Measurements from ENCODE around the gene THSD7B. TPM values are rescaled to one million over a fixed set of nuclear protein-coding genes. Genes with fewer than 3 reads are reported as not detected.

THSD7B gene
- total RNA-seq, 1 donor from 2014 or later: 1.2 TPM

DNA sequence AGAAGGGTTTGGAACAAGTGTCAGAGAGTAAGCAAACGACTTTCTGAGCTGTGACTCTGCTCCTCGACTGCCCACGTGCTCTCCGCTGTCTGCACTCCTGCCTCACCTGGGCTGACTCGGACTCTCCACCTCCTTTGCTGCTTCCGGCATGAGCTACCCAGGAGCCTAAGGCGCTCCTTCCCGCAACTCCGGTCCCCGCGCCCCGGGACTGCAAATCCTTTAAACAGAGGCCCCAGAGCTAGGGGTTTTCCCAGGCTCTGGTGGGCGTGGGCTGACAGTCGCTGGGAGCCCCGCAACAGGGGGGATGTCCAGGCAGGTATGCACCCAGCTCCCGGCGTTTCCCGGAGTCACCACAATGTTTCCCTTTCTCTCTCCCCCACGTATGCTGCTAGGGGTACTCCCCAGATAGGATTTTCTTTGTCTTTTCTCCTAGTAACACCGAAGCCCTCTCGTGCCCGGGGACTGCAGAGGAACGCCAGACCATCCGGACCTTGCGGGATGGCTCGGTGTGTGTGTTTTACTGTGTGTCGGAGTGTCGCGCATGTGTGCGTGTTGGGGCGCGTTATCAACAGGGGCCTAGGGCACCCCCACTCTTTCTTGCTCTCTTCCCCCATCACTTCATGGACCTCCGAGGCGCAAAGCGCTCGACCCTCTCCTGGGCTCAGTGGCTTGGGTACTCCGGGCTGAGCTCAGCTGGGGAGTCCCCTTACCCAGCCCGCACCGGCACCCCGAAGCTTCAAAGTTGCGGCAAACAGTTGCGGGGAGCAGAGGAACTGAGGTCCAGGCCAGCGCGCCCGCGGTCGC is 691 bp upstream of the THSD7B start:
- H3K4me2 ChIP-seq: peak overlapping the region; percentile 100
- peaks cover 21% of the 10 kb centered on the region for H3K4me1 ChIP-seq
- no peak overlapping the region for H3K9ac ChIP-seq
- TF ChIP-seq EZH2 (IDR thresholded peaks at IDR 0.05) (peak; percentile 89), EZH2phosphoT487 (IDR thresholded peaks at IDR 0.05) (peak; percentile 78)
- TF ChIP-seq, protein P1, sequence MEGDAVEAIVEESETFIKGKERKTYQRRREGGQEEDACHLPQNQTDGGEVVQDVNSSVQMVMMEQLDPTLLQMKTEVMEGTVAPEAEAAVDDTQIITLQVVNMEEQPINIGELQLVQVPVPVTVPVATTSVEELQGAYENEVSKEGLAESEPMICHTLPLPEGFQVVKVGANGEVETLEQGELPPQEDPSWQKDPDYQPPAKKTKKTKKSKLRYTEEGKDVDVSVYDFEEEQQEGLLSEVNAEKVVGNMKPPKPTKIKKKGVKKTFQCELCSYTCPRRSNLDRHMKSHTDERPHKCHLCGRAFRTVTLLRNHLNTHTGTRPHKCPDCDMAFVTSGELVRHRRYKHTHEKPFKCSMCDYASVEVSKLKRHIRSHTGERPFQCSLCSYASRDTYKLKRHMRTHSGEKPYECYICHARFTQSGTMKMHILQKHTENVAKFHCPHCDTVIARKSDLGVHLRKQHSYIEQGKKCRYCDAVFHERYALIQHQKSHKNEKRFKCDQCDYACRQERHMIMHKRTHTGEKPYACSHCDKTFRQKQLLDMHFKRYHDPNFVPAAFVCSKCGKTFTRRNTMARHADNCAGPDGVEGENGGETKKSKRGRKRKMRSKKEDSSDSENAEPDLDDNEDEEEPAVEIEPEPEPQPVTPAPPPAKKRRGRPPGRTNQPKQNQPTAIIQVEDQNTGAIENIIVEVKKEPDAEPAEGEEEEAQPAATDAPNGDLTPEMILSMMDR (IDR thresholded peaks at IDR 0.05): no peak
- peaks cover 8% of the 10 kb centered on the region for H4K20me1 ChIP-seq (ENCODE audit: low read depth)
- no peak overlapping the region for H3K27ac ChIP-seq
- Mint-ChIP-seq H3K9me3 (no peaks in the 10 kb centered on the region), H3K27me3 (ENCODE audit: insufficient read depth, low read depth) (peaks cover 37% of the 10 kb centered on the region), H3K27ac (no peak overlapping the region), H3K4me3 (peak overlapping the region; percentile 88), H3K4me1 (peaks cover 19% of the 10 kb centered on the region), H3K36me3 (no peaks in the 10 kb centered on the region)
- peak overlapping the region; percentile 59 for H3K4me3 ChIP-seq
- peaks cover 94% of the 10 kb centered on the region for H3K27me3 ChIP-seq
- peak overlapping the region; percentile 92 for H2AFZ ChIP-seq (replicated peaks)
- H3K36me3 ChIP-seq: no peaks in the 10 kb centered on the region
- no peaks in the 10 kb centered on the region for H3K79me2 ChIP-seq (ENCODE audit: low read depth)
- DNase-seq (ENCODE audit: low spot score): peak; percentile 50
- H3F3A ChIP-seq (ENCODE audit: low read depth): peaks cover 8% of the 10 kb centered on the region
- no peaks in the 10 kb centered on the region for H3K9me3 ChIP-seq (ENCODE audit: low read depth)

DNA sequence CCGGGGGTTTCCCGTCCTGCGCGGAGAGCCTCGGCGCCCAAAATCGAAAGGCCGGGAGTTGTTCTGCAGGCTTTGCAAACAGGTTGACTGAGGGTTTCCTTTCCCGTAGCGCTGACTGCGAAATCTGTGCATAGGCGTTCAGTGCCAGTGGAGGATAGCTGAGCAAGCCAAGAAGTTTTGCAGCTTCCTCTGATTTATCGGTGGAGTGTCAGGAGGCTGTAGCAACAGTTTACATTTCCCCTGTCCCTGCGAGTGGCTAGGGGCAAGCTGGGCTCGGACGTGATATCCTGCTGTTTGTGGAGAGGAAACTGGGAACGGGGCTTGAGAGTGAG is 694 bp downstream of the THSD7B start:
- peak overlapping the region; percentile 100 for H3K4me2 ChIP-seq

DNA sequence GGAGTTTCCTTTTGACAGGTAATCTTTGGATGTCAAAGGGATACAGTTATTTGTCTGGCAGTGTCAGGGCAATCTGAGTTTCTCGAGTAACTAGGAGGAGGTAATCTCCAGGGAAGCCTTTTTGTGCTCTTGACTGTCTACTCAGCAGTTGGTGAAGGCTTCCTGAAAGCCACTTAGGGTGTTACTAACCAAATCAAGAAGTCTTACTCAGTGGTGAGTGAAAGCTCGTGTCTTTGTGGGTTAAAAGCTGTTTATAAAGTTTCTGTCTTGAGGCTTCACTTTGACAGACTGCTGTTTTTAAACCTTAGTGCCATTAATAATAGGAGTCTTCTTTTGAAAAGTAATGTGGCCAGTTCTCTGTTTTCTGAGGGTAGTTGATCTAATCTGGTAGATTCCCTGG is 1.7 kb downstream of the THSD7B start:
- H3K4me3 ChIP-seq: no peak overlapping the region
- H3K9ac ChIP-seq: no peak overlapping the region
- DNase-seq (ENCODE audit: low spot score): peak; percentile 19
- H3K4me1 Mint-ChIP-seq: peaks cover 19% of the 10 kb centered on the region
- H3K4me2 ChIP-seq: no peak overlapping the region
- TF ChIP-seq, protein P1 (IDR thresholded peaks at IDR 0.05): no peak
- H3K27me3 Mint-ChIP-seq (ENCODE audit: insufficient read depth, low read depth): peaks cover 39% of the 10 kb centered on the region
- H4K20me1 ChIP-seq (ENCODE audit: low read depth): peaks cover 8% of the 10 kb centered on the region
- H3K27ac Mint-ChIP-seq: no peak overlapping the region
- H3K9me3 Mint-ChIP-seq: no peaks in the 10 kb centered on the region
- H3K79me2 ChIP-seq (ENCODE audit: low read depth): no peaks in the 10 kb centered on the region
- no peaks in the 10 kb centered on the region for H3K36me3 ChIP-seq
- H3K27ac ChIP-seq: no peak overlapping the region
- no peaks in the 10 kb centered on the region for H3K36me3 Mint-ChIP-seq
- H3K27me3 ChIP-seq: peaks cover 94% of the 10 kb centered on the region
- H3K9me3 ChIP-seq (ENCODE audit: low read depth): no peaks in the 10 kb centered on the region
- peak overlapping the region; percentile 89 for H3K4me3 Mint-ChIP-seq
- peaks cover 21% of the 10 kb centered on the region for H3K4me1 ChIP-seq
- no peak overlapping the region for H2AFZ ChIP-seq (replicated peaks)
- peaks cover 8% of the 10 kb centered on the region for H3F3A ChIP-seq (ENCODE audit: low read depth)

More for the DNA sequence above, 694 bp downstream of the THSD7B start:
- H3K4me3 ChIP-seq: peak overlapping the region; percentile 59
- H4K20me1 ChIP-seq (ENCODE audit: low read depth): peaks cover 8% of the 10 kb centered on the region
- DNase-seq (ENCODE audit: low spot score): peak; percentile 37
- H3K27me3 ChIP-seq: peaks cover 98% of the 10 kb centered on the region
- Mint-ChIP-seq H3K4me3 (peak overlapping the region; percentile 89), H3K27ac (no peak overlapping the region), H3K4me1 (peaks cover 19% of the 10 kb centered on the region), H3K27me3 (ENCODE audit: insufficient read depth, low read depth) (peaks cover 37% of the 10 kb centered on the region), H3K36me3 (no peaks in the 10 kb centered on the region), H3K9me3 (no peaks in the 10 kb centered on the region)
- peaks cover 21% of the 10 kb centered on the region for H3K4me1 ChIP-seq
- H3K79me2 ChIP-seq (ENCODE audit: low read depth): no peaks in the 10 kb centered on the region
- peak overlapping the region; percentile 92 for H2AFZ ChIP-seq (replicated peaks)
- peaks cover 8% of the 10 kb centered on the region for H3F3A ChIP-seq (ENCODE audit: low read depth)
- no peak overlapping the region for H3K27ac ChIP-seq
- no peak overlapping the region for H3K9ac ChIP-seq
- no peaks in the 10 kb centered on the region for H3K9me3 ChIP-seq (ENCODE audit: low read depth)
- TF ChIP-seq EZH2 (IDR thresholded peaks at IDR 0.05) (no peak), EZH2phosphoT487 (IDR thresholded peaks at IDR 0.05) (no peak)
- TF ChIP-seq, protein P1 (IDR thresholded peaks at IDR 0.05): no peak
- no peaks in the 10 kb centered on the region for H3K36me3 ChIP-seq

Data from neural progenitor cell (in vitro differentiated cells).